Measurements from ENCODE around the gene HACD3.

DNA sequence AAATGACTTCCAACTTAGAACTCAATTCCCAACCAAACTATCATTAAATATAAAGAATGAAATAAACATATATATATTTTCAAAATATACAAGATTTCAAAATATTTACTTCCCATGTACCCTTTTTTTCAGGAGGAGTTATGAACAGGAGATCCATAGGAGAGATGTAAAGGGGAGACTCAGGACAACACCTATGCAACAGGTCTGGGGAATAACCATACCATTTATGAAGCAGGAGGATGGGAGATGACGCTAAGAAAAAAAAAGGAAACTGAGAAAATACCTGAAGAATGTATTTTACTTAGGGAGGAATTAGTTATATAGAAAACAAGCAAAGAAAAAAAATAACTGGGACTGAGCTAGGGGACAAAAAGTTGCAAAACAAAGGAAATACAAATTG is 56.8 kb downstream of the HACD3 start:
- TF ChIP-seq GATA3 (IDR thresholded peaks at IDR 0.05; ENCODE audit: low read depth, low read length) (no peak), GATA2 (IDR thresholded peaks at IDR 0.05; ENCODE audit: low read depth, low read length) (no peak)

Measured in SH-SY5Y (cell line).